Dedifferentiated amniotic fluid mesenchymal stem cell (primary cell): ENCODE measurements around the gene ARHGAP5.

ENCODE experiments used
- DNase-seq: peaks from one replicate; pipeline ENCODE4 v3.0.0-alpha.2; 2016; ENCODE audit errors: extremely low spot score

Gene ARHGAP5

GRCh38 chr14:32075672-32076277, 1.3 kb upstream of the ARHGAP5 start:
- DNase-seq: no peak

GRCh38 chr14:32076278-32077080, 625 bp upstream of the ARHGAP5 start:
- DNase-seq: peak; percentile 95

- no peak for DNase-seq
Measured at GRCh38 chr14:32078023-32078857, 1.1 kb downstream of the ARHGAP5 start.

- no peak for DNase-seq
Measured at GRCh38 chr14:32078858-32079216, 1.7 kb downstream of the ARHGAP5 start.

GRCh38 chr14:32079264-32079663, 2.2 kb downstream of the ARHGAP5 start:
- DNase-seq: no peak

DNA sequence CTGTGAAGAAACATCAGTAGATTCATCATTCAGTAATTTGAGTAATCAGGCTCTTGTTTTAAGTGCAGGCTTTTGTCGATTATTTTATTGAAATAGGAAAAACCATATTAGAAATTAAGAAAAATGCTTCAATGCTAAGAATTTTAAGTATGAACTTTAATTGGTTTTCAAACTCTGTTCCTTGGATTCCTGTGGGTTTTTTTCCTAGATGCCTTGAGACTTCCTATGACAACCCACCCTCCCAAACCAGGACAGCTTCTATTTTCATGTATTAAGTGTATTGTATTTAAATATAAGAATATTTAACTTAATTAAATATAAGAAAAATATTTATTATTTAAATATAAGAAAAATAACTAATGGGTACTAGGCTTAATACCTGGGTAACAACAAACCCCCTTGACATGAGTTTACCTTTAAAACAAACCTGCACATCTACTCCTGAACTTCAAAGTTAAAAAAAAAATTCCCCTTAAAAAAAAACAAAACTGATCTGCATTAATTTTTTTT, 3.0 kb downstream of the ARHGAP5 start:
- DNase-seq: no peak

GRCh38 chr14:32081901-32082300, 4.8 kb downstream of the ARHGAP5 start:
- DNase-seq: no peak

DNA sequence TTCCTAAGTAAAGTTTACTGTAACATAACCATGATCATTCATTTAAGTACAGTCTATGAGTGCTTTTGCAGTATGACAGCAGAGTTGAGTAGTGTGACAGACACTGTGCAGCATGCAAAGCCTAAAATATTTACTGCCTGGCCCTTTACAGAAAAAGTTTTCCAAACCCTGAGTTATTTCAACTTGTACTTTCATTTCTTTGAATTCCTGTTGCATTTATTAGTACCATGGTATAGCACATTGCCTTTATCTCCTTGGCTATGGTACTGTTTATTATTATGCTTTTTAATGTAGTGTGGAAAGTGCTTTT, 6.2 kb downstream of the ARHGAP5 start:
- DNase-seq: no peak

GRCh38 chr14:32083789-32084188, 6.7 kb downstream of the ARHGAP5 start:
- no peak for DNase-seq

- DNase-seq: no peak
Measured at GRCh38 chr14:32085182-32085844, 8.2 kb downstream of the ARHGAP5 start.

GRCh38 chr14:32085845-32086383, 8.8 kb downstream of the ARHGAP5 start:
- DNase-seq: no peak

DNA sequence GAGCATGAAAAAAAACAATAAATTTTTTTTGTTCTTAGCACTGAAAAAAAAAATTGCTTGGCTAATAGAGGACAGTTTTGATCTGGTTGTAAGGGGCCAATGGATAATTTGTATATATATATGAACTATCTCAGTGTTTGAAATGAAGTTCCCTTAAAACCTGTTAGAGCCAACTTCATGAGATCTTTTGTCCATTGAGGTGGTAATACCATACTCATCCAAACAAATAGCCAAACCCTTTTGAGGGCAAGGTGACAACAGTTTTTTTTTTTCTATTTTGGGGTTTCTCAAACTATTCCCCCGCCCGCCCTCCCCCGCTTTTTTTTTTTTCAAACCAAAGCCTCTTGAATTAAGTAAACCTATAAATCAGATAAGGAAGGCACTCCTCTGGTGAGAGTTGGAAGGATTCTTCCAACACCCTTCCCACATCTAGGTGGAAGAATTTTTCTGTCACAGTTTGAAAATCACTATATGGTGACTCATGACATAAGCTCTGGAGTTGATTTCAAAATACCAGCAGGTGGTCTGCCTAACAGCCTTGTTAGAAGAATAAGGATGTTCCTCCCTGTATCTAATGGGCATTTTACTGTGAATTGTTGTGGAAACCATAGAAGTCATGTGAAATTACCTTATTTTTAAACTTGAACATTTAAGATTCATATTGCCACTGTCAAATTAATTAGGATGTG, 10.2 kb downstream of the ARHGAP5 start:
- DNase-seq: no peak

GRCh38 chr14:32087907-32088306, 10.8 kb downstream of the ARHGAP5 start:
- DNase-seq: no peak

GRCh38 chr14:32090686-32091085, 13.6 kb downstream of the ARHGAP5 start:
- DNase-seq: no peak

DNA sequence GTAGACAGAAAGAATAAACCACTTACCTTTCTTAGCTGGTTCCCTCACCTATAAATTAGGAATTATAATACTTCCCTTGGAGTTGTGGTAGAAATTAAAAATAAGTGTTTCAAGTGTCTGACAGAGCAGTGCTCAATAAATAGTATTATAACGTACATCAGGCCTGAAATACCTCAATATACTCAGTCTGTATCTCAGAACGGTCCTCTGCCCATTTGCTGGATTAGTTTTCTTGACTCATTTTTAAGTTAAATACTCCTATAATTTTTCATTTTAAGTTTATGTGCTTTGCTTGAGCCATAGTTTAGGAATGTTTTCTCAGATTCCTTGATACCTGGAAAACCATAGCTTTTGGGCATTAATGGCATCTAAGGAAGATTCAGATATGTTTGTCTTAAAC, 22.4 kb downstream of the ARHGAP5 start:
- DNase-seq: no peak

DNA sequence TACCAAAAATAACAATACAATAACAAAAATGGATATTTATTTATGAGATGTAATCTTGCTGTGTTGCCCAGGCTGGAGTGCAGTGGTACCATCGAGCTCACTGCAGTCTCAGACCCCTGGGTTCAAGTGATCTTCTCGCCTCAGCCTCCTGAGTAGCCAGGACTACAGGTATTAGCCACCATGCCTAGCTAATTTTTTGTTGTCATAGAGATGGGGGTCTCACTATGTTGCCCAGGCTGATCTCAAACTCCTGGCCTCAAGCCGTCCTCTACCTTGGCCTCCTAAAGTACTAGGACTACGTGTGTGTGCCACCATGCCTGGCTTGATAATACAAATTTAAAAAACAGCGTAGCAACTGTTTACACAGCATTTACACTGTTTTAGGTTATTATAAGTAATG, 23.1 kb downstream of the ARHGAP5 start:
- no peak for DNase-seq

DNA sequence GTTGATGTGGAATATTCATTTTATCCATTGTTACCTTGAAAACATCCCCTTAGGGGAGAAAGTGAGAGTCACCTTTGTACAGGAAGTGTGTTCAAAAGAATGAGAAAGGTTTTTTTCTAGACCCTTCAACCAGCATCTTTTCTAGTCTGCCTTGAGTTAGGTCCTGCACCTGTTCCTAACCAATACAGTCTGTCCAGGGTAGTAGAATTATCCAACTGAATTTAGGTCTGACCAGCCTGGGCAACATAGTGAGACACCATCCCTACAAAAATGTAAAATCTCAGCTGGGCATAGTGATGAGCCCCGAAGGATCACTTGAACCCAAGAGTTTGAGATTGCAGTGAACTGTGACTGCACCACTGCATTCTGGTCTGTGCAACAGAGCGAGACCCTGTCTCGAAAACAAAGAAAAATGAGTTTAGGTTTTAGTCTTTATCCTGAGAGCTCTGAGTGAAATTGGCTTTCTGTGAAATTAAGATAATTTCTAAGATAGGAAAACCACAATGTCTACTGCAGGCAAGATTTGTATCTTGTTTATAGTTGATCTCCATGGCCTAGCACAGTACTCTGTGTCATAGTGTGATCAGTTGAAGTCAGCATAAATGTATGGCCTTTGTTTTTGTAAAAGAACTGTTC, 25.2 kb downstream of the ARHGAP5 start:
- DNase-seq: no peak

DNA sequence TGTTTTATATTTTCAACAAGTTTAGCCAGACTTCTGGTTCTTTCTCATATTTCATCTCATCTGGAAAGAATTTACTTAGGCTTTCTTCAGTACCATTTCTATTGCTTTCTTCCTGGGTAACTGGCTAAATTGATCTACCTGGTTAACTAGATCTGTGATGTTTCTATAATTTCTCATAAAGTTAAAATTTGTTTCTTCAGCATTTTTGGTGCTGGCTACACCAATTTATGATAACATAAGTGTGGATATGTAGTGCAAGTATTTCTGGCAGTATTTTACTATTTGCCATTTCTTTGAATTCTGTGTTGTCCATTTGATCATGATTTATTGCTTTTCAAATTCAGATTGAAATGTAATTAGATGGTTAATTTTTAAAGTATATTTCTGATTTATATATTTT, 25.9 kb downstream of the ARHGAP5 start:
- no peak for DNase-seq

DNA sequence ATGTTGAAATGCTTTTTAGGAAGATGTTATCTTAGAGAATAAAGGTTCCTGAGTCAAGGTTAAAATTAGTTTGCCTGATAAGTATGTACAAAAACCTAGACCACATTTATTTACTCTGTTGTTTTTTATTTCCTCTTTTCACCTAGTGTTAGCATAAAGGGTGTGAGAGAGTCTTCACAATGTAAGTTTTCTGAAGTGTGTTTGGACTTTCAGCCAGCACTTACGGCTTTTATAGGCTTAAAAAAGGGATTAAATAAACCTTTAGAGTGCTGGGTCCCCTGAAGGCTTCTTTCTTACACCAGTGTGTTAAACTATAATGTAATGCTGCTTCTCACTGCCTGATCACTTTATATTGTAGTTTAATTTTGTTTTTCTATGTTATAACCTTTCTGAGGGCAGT, 27.2 kb downstream of the ARHGAP5 start:
- no peak for DNase-seq

- no peak for DNase-seq
Measured at GRCh38 chr14:32104803-32105202, 27.7 kb downstream of the ARHGAP5 start.
